Gastroesophageal sphincter (tissue), 4 donors: ENCODE data around the gene PGLYRP3. TPM values are rescaled to one million over a fixed set of nuclear protein-coding genes. Genes with fewer than 3 reads are reported as not detected.

Experiments
- ATAC-seq: fragments of 150-250 bp; one replicate; pipeline ENCODE4 v1.9.1; 2016; ENCODE audit warnings: mild to moderate bottlenecking, moderate library complexity
- H3K27ac ChIP-seq, 4 donors: fragments of 200-600 bp; sonication (generic) in 3 of 4; 1 replicate in 3 of 4; 2 replicates in 1 of 4; pipeline ENCODE4 v1.5.1; 2016 to 2019
- H3K27me3 ChIP-seq: fragments of 200-600 bp; sonication (generic); one replicate; pipeline ENCODE4 v1.5.1; 2019
- H3K36me3 ChIP-seq, 2 donors: fragments of 200-600 bp; sonication (generic); one replicate each; pipeline ENCODE4 v1.5.1; 2019; ENCODE audit warnings: control low read depth in 1 of 2
- H3K4me1 ChIP-seq, 3 donors: fragments of 200-600 bp; sonication (generic); 1 replicate in 2 of 3; 2 replicates in 1 of 3; pipeline ENCODE4 v1.5.1; 2016 to 2019; ENCODE audit warnings: control low read depth in 2 of 3
- H3K4me3 ChIP-seq, 2 donors: fragments of 200-600 bp; sonication (generic); one replicate each; pipeline ENCODE4 v1.5.1; 2019; ENCODE audit warnings: mild to moderate bottlenecking in 1 of 2, moderate library complexity in 1 of 2
- H3K9me3 ChIP-seq, 3 donors: fragments of 200-600 bp; sonication (generic); one replicate each; pipeline ENCODE4 v1.5.1; 2017 to 2019; ENCODE audit warnings: control low read depth in 2 of 3
- CTCF ChIP-seq, 4 experiments: fragments of 200-600 bp in 2 of 4; fragments of 450-650 bp in 2 of 4; sonication (generic) in 1 of 4; IDR thresholded peaks; one replicate each; pipeline ENCODE4 v1.5.1; 2017 to 2019; ENCODE audit warnings: antibody characterized with exemption in 4 of 4, mild to moderate bottlenecking in 2 of 4, moderate library complexity in 2 of 4
- EP300 ChIP-seq: sonication (generic); formaldehyde crosslinking; IDR thresholded peaks from one replicate; pipeline ENCODE4 v1.6.1; 2017; ENCODE audit warnings: antibody characterized with exemption, mild to moderate bottlenecking
- POLR2A ChIP-seq, 2 donors: fragments of 450-650 bp; IDR thresholded peaks; one replicate each; pipeline ENCODE4 v1.6.1; 2017; ENCODE audit warnings: antibody characterized with exemption in 2 of 2, mild to moderate bottlenecking in 2 of 2, moderate library complexity in 1 of 2
- POLR2AphosphoS5 ChIP-seq: sonication (generic); formaldehyde crosslinking; IDR thresholded peaks from one replicate; pipeline ENCODE4 v1.6.1; 2017; ENCODE audit warnings: antibody characterized with exemption
- WGBS, 2 donors: methylation state at CpG; one replicate each; pipeline ENCODE4 v1.1.5; 2018; ENCODE audit warnings: low coverage in 1 of 2; 5-methylcytosine and 5-hydroxymethylcytosine counted together
- total RNA-seq, 4 donors: library from RNA; depleted of rRNA; stranded (reverse); fragments of >200 nt; gene quantifications; one replicate each; pipeline ENCODE4 v1.1.0, GENCODE V29; 2016

PGLYRP3 gene
- total RNA-seq, 4 donors from 2014 or later: 0.45 TPM; not detected in 3

GRCh38 chr1:153356392-153357075, 43.8 kb upstream of the PGLYRP3 start:
- 71 to 84% methylated on average over 6 to 8 of the region's 8 CpGs for WGBS, 2 donors
- Histone ChIP-seq H3K4me3 (no peak overlapping the region), H3K27me3 (peaks cover 30% of the 10 kb centered on the region), H3K9me3 (no peaks in the 10 kb centered on the region), H3K27ac (no peak overlapping the region), H3K4me1 (no peaks in the 10 kb centered on the region), H3K36me3 (no peaks in the 10 kb centered on the region)
- no peak for TF ChIP-seq EP300
- no peak for TF ChIP-seq POLR2A (IDR thresholded peaks at IDR 0.05)
- TF ChIP-seq CTCF (IDR thresholded peaks at IDR 0.05): no peak
- no peak for TF ChIP-seq POLR2AphosphoS5
- ATAC-seq: no peak

- H3K27ac ChIP-seq: no peak overlapping the region
- WGBS, 2 donors: 42 to 57% methylated on average over 5 to 7 of the region's 10 CpGs
- H3K9me3 ChIP-seq: no peaks in the 10 kb centered on the region
- TF ChIP-seq POLR2AphosphoS5 (no peak), CTCF (IDR thresholded peaks at IDR 0.05) (peak in 1 of 4 experiments; percentile 30)
- H3K4me1 ChIP-seq: no peaks in the 10 kb centered on the region
- no peak overlapping the region for H3K4me3 ChIP-seq
- H3K36me3 ChIP-seq: no peaks in the 10 kb centered on the region
- peaks cover 40% of the 10 kb centered on the region for H3K27me3 ChIP-seq
- no peak for ATAC-seq
Observed at GRCh38 chr1:153355445-153356071, 42.8 kb upstream of the PGLYRP3 start.

GRCh38 chr1:153354515-153355193, 41.9 kb upstream of the PGLYRP3 start:
- Histone ChIP-seq H3K36me3 (no peaks in the 10 kb centered on the region), H3K27me3 (peaks cover 47% of the 10 kb centered on the region), H3K9me3 (no peaks in the 10 kb centered on the region), H3K4me3 (no peak overlapping the region), H3K27ac (no peak overlapping the region), H3K4me1 (no peaks in the 10 kb centered on the region)
- no peak for ATAC-seq
- 57 to 90% methylated on average over 1 to 6 of the region's 8 CpGs for WGBS, 2 donors
- TF ChIP-seq EP300 (no peak), POLR2AphosphoS5 (no peak), CTCF (IDR thresholded peaks at IDR 0.05) (no peak), POLR2A (IDR thresholded peaks at IDR 0.05) (no peak)

GRCh38 chr1:153353226-153353947, 40.6 kb upstream of the PGLYRP3 start:
- no peak for ATAC-seq
- TF ChIP-seq EP300 (no peak), CTCF (IDR thresholded peaks at IDR 0.05) (peak in 1 of 4 experiments; percentile 10)
- WGBS, 2 donors: 74% methylated on average over 5 of the region's 7 CpGs; no CpG with 5 or more reads in 1 of the 2 donors
- Histone ChIP-seq H3K36me3 (no peaks in the 10 kb centered on the region), H3K4me1 (no peaks in the 10 kb centered on the region), H3K27me3 (peaks cover 60% of the 10 kb centered on the region), H3K4me3 (no peak overlapping the region), H3K27ac (no peak overlapping the region), H3K9me3 (no peaks in the 10 kb centered on the region)
